H1 (cell line): ENCODE measurements around the gene CPLX1. TPM values are rescaled to one million over a fixed set of nuclear protein-coding genes. Genes with fewer than 3 reads are reported as not detected.

Source experiments
- CTCF ChIA-PET: fragments of 300-600 bp; sonication (Branson Sonifier 250); formaldehyde crosslinking; loops from one replicate; lab custom pipeline; 2021; ENCODE audit not compliant: partially characterized antibody; lab: Charles Lee
- POLR2A ChIA-PET: fragments of 300-600 bp; sonication (Branson Sonifier 250); formaldehyde crosslinking; loops from one replicate; lab custom pipeline; 2021; ENCODE audit warnings: inconsistent platforms; ENCODE audit not compliant: partially characterized antibody; lab: Charles Lee
- DNase-seq, 2 experiments: peaks; one replicate each; pipeline versions ENCODE4 v3.0.0 to v3.0.0-alpha.2; 2010 to 2022; ENCODE audit warnings: low spot score in 2 of 2, low read depth in 1 of 2, mixed read lengths in 1 of 2
- FAIRE-seq: peaks from 2 replicates; lab custom pipeline; 2011; peaks lifted over from hg19 to GRCh38; lab: Jason Lieb, UNC
- H2AFZ ChIP-seq: 2 replicates; pipeline ENCODE4 v1.8.1; 2012; ENCODE audit warnings: low read length, inconsistent platforms
- H2AK5ac ChIP-seq: 2 replicates; pipeline ENCODE4 v1.6.1; 2013; ENCODE audit warnings: low read depth, low read length
- H2BK120ac ChIP-seq: replicated peaks from 2 replicates; pipeline ENCODE3; 2013; ENCODE audit warnings: low read depth, low read length, inconsistent platforms
- H2BK12ac ChIP-seq: 2 replicates; pipeline ENCODE4 v1.6.1; 2013; ENCODE audit warnings: low read depth, low read length
- H2BK15ac ChIP-seq: 2 replicates; pipeline ENCODE4 v1.6.1; 2013; ENCODE audit warnings: low read length
- H2BK20ac ChIP-seq: 2 replicates; pipeline ENCODE4 v1.6.1; 2013; ENCODE audit warnings: low read length
- H2BK5ac ChIP-seq: 2 replicates; pipeline ENCODE4 v1.6.1; 2013; ENCODE audit warnings: low read depth, low read length
- H3K14ac ChIP-seq: 2 replicates; pipeline ENCODE4 v1.6.1; 2013; ENCODE audit warnings: inconsistent platforms; ENCODE audit not compliant: insufficient read length
- H3K18ac ChIP-seq: 2 replicates; pipeline ENCODE4 v1.6.1; 2013; ENCODE audit warnings: low read length; ENCODE audit errors: extremely low read depth
- H3K23ac ChIP-seq: 2 replicates; pipeline ENCODE4 v1.6.1; 2013; ENCODE audit warnings: inconsistent platforms; ENCODE audit not compliant: insufficient read length
- H3K23me2 ChIP-seq: 2 replicates; pipeline ENCODE4 v1.6.1; 2013; ENCODE audit warnings: low read depth, low read length
- H3K27ac ChIP-seq: 2 replicates; pipeline ENCODE4 v1.6.1; 2011; ENCODE audit warnings: low read depth, low read length, inconsistent platforms
- H3K27me3 ChIP-seq, 4 experiments: replicated peaks in 1 of 4; 1 replicate in 1 of 4; 2 replicates in 3 of 4; pipeline versions ENCODE4 v1.6.1 to v1.8.1; 2011 to 2013; ENCODE audit warnings: low read length in 3 of 4, mild to moderate bottlenecking in 3 of 4, inconsistent platforms in 2 of 4, mixed read lengths in 2 of 4, moderate library complexity in 1 of 4; ENCODE audit not compliant: control insufficient read depth in 3 of 4, insufficient read depth in 3 of 4; ENCODE audit errors: extremely low read depth in 1 of 4
- H3K36me3 ChIP-seq, 4 experiments: 2 replicates each; pipeline versions ENCODE4 v1.6.1 to v1.8.1; 2011 to 2013; ENCODE audit warnings: mild to moderate bottlenecking in 4 of 4, low read length in 3 of 4, moderate library complexity in 2 of 4, control low read depth in 1 of 4, inconsistent platforms in 1 of 4; ENCODE audit not compliant: insufficient read depth in 4 of 4, control insufficient read depth in 2 of 4
- H3K4ac ChIP-seq: replicated peaks from 2 replicates; pipeline ENCODE3; 2013; ENCODE audit warnings: low read length, low read depth, mixed read lengths, inconsistent platforms; ENCODE audit not compliant: insufficient read length
- H3K4me1 ChIP-seq, 4 experiments: replicated peaks in 1 of 4; 1 replicate in 1 of 4; 2 replicates in 3 of 4; pipeline versions ENCODE4 v1.6.1 to v1.8.1; 2011 to 2013; ENCODE audit warnings: low read length in 3 of 4, inconsistent platforms in 2 of 4, mixed read lengths in 1 of 4; ENCODE audit not compliant: insufficient read depth in 4 of 4, control insufficient read depth in 3 of 4
- H3K4me2 ChIP-seq, 2 experiments: 2 replicates each; pipeline versions ENCODE4 v1.6.1 to v1.8.1; 2011 to 2013; ENCODE audit warnings: low read depth in 2 of 2, low read length in 2 of 2, control low read depth in 1 of 2, inconsistent platforms in 1 of 2, mild to moderate bottlenecking in 1 of 2; ENCODE audit not compliant: insufficient read depth in 1 of 2
- H3K4me3 ChIP-seq, 4 experiments: fragments of 200-600, 300-600 bp in 1 of 4; sonication (generic), shearing (Covaris generic), sonication (Bioruptor Twin) in 1 of 4; 2 replicates each; pipeline versions ENCODE4 v1.5.1 to v1.8.1; 2011 to 2016; ENCODE audit warnings: low read length in 4 of 4, low read depth in 3 of 4, control low read depth in 2 of 4, inconsistent platforms in 2 of 4, mild to moderate bottlenecking in 2 of 4, mixed read lengths in 1 of 4, moderate library complexity in 1 of 4; ENCODE audit not compliant: insufficient read depth in 2 of 4; ENCODE audit errors: extremely low read depth in 1 of 4
- H3K56ac ChIP-seq: replicated peaks from 2 replicates; pipeline ENCODE3; 2013; ENCODE audit warnings: low read depth, mild to moderate bottlenecking, mixed read lengths, low read length, inconsistent platforms; ENCODE audit not compliant: insufficient read length
- H3K79me1 ChIP-seq: 2 replicates; pipeline ENCODE4 v1.6.1; 2013; ENCODE audit warnings: low read depth, low read length, control low read depth
- H3K79me2 ChIP-seq, 2 experiments: 2 replicates each; pipeline versions ENCODE4 v1.6.1 to v1.8.1; 2012 to 2013; ENCODE audit warnings: low read length in 2 of 2, mild to moderate bottlenecking in 2 of 2, inconsistent platforms in 1 of 2; ENCODE audit not compliant: insufficient read depth in 2 of 2, control insufficient read depth in 1 of 2
- H3K9ac ChIP-seq, 4 experiments: replicated peaks in 1 of 4; 1 replicate in 1 of 4; 2 replicates in 3 of 4; pipeline versions ENCODE4 v1.6.1 to v1.8.1; 2011 to 2013; ENCODE audit warnings: low read depth in 3 of 4, low read length in 3 of 4, control low read depth in 2 of 4, mild to moderate bottlenecking in 2 of 4, moderate library complexity in 2 of 4, inconsistent platforms in 1 of 4; ENCODE audit errors: extremely low read depth in 1 of 4
- H3K9me3 ChIP-seq, 2 experiments: 2 replicates each; pipeline versions ENCODE4 v1.6.1 to v1.8.1; 2012 to 2013; ENCODE audit warnings: mild to moderate bottlenecking in 2 of 2, moderate library complexity in 2 of 2, control low read depth in 1 of 2, inconsistent platforms in 1 of 2, low read depth in 1 of 2, low read length in 1 of 2, mixed read lengths in 1 of 2; ENCODE audit not compliant: insufficient read depth in 2 of 2
- H4K20me1 ChIP-seq, 2 experiments: replicated peaks in 1 of 2; 2 replicates each; pipeline versions ENCODE3 to v1.8.1; 2011 to 2013; ENCODE audit warnings: inconsistent platforms in 2 of 2, low read length in 2 of 2, mild to moderate bottlenecking in 1 of 2; ENCODE audit not compliant: insufficient read depth in 2 of 2, control insufficient read depth in 1 of 2
- H4K5ac ChIP-seq: 2 replicates; pipeline ENCODE4 v1.6.1; 2013; ENCODE audit warnings: low read length, low read depth, mixed read lengths, inconsistent platforms; ENCODE audit not compliant: insufficient read length
- H4K8ac ChIP-seq: 2 replicates; pipeline ENCODE4 v1.8.0; 2013; ENCODE audit warnings: mild to moderate bottlenecking, moderate library complexity, low read length, inconsistent platforms; ENCODE audit not compliant: insufficient read depth; ENCODE audit errors: extremely low read depth
- H4K91ac ChIP-seq: replicated peaks from 2 replicates; pipeline ENCODE3; 2013; ENCODE audit warnings: low read length, mixed read lengths, inconsistent platforms; ENCODE audit not compliant: insufficient read length
- BACH1 ChIP-seq: IDR thresholded peaks from 2 replicates; pipeline ENCODE4 v1.6.1; 2012; ENCODE audit warnings: low read length, improper control_type of control experiment
- CBX8 ChIP-seq: fragments of 300-800, 300-1000 bp; sonication (generic); IDR thresholded peaks from 2 replicates; pipeline ENCODE4 v1.7.1; 2016; ENCODE audit warnings: low read depth, low read length, borderline replicate concordance
- CREB1 ChIP-seq: IDR thresholded peaks from 2 replicates; pipeline ENCODE4 v1.6.1; 2012; ENCODE audit warnings: inconsistent platforms
- GABPA ChIP-seq: IDR thresholded peaks from 2 replicates; pipeline ENCODE4 v1.6.1; 2011; ENCODE audit warnings: mild to moderate bottlenecking, low read length, moderate library complexity, borderline replicate concordance; ENCODE audit not compliant: insufficient read depth
- JUND ChIP-seq: IDR thresholded peaks from 2 replicates; pipeline ENCODE4 v1.6.1; 2011; ENCODE audit warnings: mild to moderate bottlenecking, improper control_type of control experiment, low read length
- POLR2AphosphoS5 ChIP-seq: IDR thresholded peaks from 2 replicates; pipeline ENCODE4 v1.6.1; 2011; ENCODE audit warnings: low read depth, low read length
- RBBP5 ChIP-seq: IDR thresholded peaks from 2 replicates; pipeline ENCODE4 v1.7.1; 2012; ENCODE audit warnings: low read depth, mild to moderate bottlenecking, inconsistent platforms, low read length, moderate library complexity, borderline replicate concordance
- RFX5 ChIP-seq: IDR thresholded peaks from 2 replicates; pipeline ENCODE4 v1.6.1; 2011; ENCODE audit warnings: low read depth, low read length, improper control_type of control experiment, borderline replicate concordance
- RNF2 ChIP-seq: fragments of 200-900, 300-1000 bp; sonication (generic); IDR thresholded peaks from 2 replicates; pipeline ENCODE4 v1.7.1; 2016; ENCODE audit warnings: borderline replicate concordance, low read depth, mild to moderate bottlenecking, antibody characterized with exemption, low read length; ENCODE audit not compliant: poor library complexity, severe bottlenecking; ENCODE audit errors: missing control alignments
- RXRA ChIP-seq: IDR thresholded peaks from 2 replicates; pipeline ENCODE4 v1.6.1; 2011; ENCODE audit warnings: low read depth, mild to moderate bottlenecking, low read length, moderate library complexity; ENCODE audit not compliant: insufficient read depth
- TAF1 ChIP-seq: IDR thresholded peaks from 2 replicates; pipeline ENCODE4 v1.6.1; 2011; ENCODE audit warnings: mild to moderate bottlenecking, low read depth, low read length
- TAF7 ChIP-seq: optimal IDR thresholded peaks from 2 replicates; pipeline ENCODE3; 2011; ENCODE audit warnings: low read depth, mild to moderate bottlenecking, inconsistent platforms, low read length, moderate library complexity, borderline replicate concordance
- WGBS, 2 experiments: shearing (Covaris generic) in 1 of 2; methylation state at CpG; one replicate each; pipeline versions ENCODE4 v1.1.6 to v1.1.7; 2013 to 2015; ENCODE audit warnings: low lambda C conversion rate in 2 of 2, mixed read lengths in 2 of 2, inconsistent platforms in 1 of 2, low coverage in 1 of 2, missing lambda C conversion rate in 1 of 2; ENCODE audit not compliant: insufficient replicate concordance in 2 of 2, insufficient coverage in 1 of 2, insufficient read length in 1 of 2; ENCODE audit errors: extremely low coverage in 1 of 2, missing lambda C conversion rate in 1 of 2; 5-methylcytosine and 5-hydroxymethylcytosine counted together
- polyA plus RNA-seq, 7 experiments: library from polyadenylated mRNA; depleted of rRNA in 3 of 7; stranded (reverse) in 5 of 7; unstranded in 2 of 7; fragments of >200 nt in 5 of 7; fragments of 200-250 nt in 2 of 7; gene quantifications; 1 replicate in 5 of 7; 2 replicates in 1 of 7; 4 replicates in 1 of 7; pipeline versions ENCODE4 v1.2.1 to v1.2.3, GENCODE V29; 2011 to 2013; ENCODE audit warnings: missing spikeins in 2 of 7, mixed read lengths in 2 of 7
- total RNA-seq: library from RNA; stranded (reverse); fragmentation: NEBNext Ultra II Directional; extraction: Animal tissue kit (Norgen Biotek cat#: 25700); gene quantifications from 2 replicates; pipeline ENCODE4 v1.2.1, GENCODE V29; 2021
- TF ChIP-seq, protein P1 (sequence below): IDR thresholded peaks from 2 replicates; pipeline ENCODE4 v1.6.1; 2012; ENCODE audit warnings: low read length, inconsistent platforms

The CPLX1 gene
- total and polyA plus RNA-seq, 2 of the 8 experiments (the other 6 are each of a cell fraction or from before 2014, with no cell fraction given): 0.32 to 0.56 TPM

DNA sequence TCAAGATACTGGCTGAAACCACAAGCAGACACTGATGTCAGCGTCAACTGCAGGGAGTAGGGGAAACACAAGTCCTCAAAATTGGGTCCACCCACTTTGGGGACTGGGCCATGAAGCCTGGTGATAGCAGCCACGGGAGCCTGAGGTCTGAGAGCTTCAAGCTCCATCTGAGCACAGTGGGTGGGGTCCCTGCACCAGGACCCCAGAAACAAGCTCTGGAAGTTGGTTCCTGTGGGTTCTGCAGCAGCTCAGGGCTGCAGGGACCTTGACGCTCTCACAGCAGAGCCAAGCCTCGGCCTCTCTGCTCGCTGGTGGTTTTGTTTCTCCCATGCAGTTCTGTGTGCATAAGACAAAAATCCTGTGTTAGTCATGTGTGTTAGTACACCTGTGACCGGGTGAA, 54.5 kb downstream of the CPLX1 start:
- H4K20me1 ChIP-seq: peaks cover 18 to 38% of the 10 kb centered on the region in 2 experiments
- ChIA-PET POLR2A (interaction anchor here (1.8 kb wide), 1 partner anchor 10 kb away, joined by 8 read pairs; no protein-coding TSS in a partner anchor), CTCF (no interaction called here)
- no peak overlapping the region for H2BK12ac ChIP-seq
- no peak overlapping the region for H2AFZ ChIP-seq
- no peak overlapping the region for H3K4ac ChIP-seq
- peaks cover 0 to 57% of the 10 kb centered on the region in 2 experiments; a peak in 3 of 4 replicates for H3K79me2 ChIP-seq
- no peak overlapping the region for H3K27ac ChIP-seq
- peaks cover 8% of the 10 kb centered on the region for H3K79me1 ChIP-seq
- H3K4me3 ChIP-seq: no peak overlapping the region
- no peak overlapping the region for H2BK5ac ChIP-seq
- no peak overlapping the region for H2BK15ac ChIP-seq
- no peaks in the 10 kb centered on the region for H3K27me3 ChIP-seq
- H2BK20ac ChIP-seq: no peak overlapping the region
- no peak overlapping the region for H2AK5ac ChIP-seq
- peaks cover 0 to 3% (median 0%) of the 10 kb centered on the region in 4 experiments; a peak in 2 of 7 replicates for H3K4me1 ChIP-seq
- H3K18ac ChIP-seq: no peak overlapping the region
- no peak overlapping the region for H3K4me2 ChIP-seq
- H2BK120ac ChIP-seq: no peak overlapping the region
- H3K23me2 ChIP-seq: no peaks in the 10 kb centered on the region
- H3K23ac ChIP-seq: no peak overlapping the region
- no peak overlapping the region for H4K5ac ChIP-seq
- no peaks in the 10 kb centered on the region for H3K9me3 ChIP-seq
- no peak overlapping the region for H4K91ac ChIP-seq
- no peak overlapping the region for H3K56ac ChIP-seq
- WGBS, 2 experiments: 90% methylated on average over 6 of the region's 6 CpGs; no CpG with 5 or more reads in 1 of the 2 experiments
- FAIRE-seq (no peak), DNase-seq (no peak)
- H3K9ac ChIP-seq: no peak overlapping the region
- H4K8ac ChIP-seq: no peak overlapping the region
- H3K36me3 ChIP-seq: peaks cover 0 to 43% (median 16%) of the 10 kb centered on the region in 4 experiments; a peak in 7 of 8 replicates
- no peak overlapping the region for H3K14ac ChIP-seq
- TF ChIP-seq TAF1 (no peak), TAF7 (no peak), CBX8 (no peak), RXRA (no peak), BACH1 (no peak), RNF2 (no peak), RFX5 (no peak), GABPA (no peak), JUND (no peak), RBBP5 (no peak), CREB1 (no peak), POLR2AphosphoS5 (no peak)
- TF ChIP-seq, protein P1, sequence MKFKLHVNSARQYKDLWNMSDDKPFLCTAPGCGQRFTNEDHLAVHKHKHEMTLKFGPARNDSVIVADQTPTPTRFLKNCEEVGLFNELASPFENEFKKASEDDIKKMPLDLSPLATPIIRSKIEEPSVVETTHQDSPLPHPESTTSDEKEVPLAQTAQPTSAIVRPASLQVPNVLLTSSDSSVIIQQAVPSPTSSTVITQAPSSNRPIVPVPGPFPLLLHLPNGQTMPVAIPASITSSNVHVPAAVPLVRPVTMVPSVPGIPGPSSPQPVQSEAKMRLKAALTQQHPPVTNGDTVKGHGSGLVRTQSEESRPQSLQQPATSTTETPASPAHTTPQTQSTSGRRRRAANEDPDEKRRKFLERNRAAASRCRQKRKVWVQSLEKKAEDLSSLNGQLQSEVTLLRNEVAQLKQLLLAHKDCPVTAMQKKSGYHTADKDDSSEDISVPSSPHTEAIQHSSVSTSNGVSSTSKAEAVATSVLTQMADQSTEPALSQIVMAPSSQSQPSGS: no peak
